Stimulated activated naive CD8-positive, alpha-beta T cell treated with anti-CD3 and anti-CD28 coated beads, Interleukin-15, Interleukin-2, amounts not matched to agents 100 ng/mL and 50 ng/mL, for 24 hours (primary cell): ENCODE measurements around the gene ANKRD11.

ENCODE experiments used
- H3K27ac Mint-ChIP-seq: one replicate; pipeline ENCODE4 v1.8.0; 2021; ENCODE audit warnings: mild to moderate bottlenecking, mixed read lengths
- H3K27me3 Mint-ChIP-seq: one replicate; pipeline ENCODE4 v1.8.0; 2021; ENCODE audit warnings: mixed read lengths
- H3K36me3 Mint-ChIP-seq: one replicate; pipeline ENCODE4 v1.8.0; 2021; ENCODE audit warnings: low read depth, mixed read lengths
- H3K4me1 Mint-ChIP-seq: one replicate; pipeline ENCODE4 v1.8.0; 2021; ENCODE audit warnings: low read depth, mixed read lengths
- H3K4me3 Mint-ChIP-seq: one replicate; pipeline ENCODE4 v1.8.0; 2021; ENCODE audit warnings: mild to moderate bottlenecking, mixed read lengths
- H3K9me3 Mint-ChIP-seq: one replicate; pipeline ENCODE4 v1.8.0; 2021; ENCODE audit warnings: mixed read lengths

Gene ANKRD11

GRCh38 chr16:89490439-89491237 lies at the start of gene ANKRD11:
Gene ANKRD11, minus strand, starts transcription at chr16:89490561. Its CDS starts 173,542 bp downstream, at chr16:89317019.
- Mint-ChIP-seq H3K9me3 (no peaks in the 10 kb centered on the region), H3K36me3 (peaks cover 27% of the 10 kb centered on the region), H3K4me3 (peak within 1 kb of the TSS; percentile 92), H3K4me1 (peaks cover 59% of the 10 kb centered on the region), H3K27me3 (no peaks in the 10 kb centered on the region), H3K27ac (peak within 1 kb of the TSS; percentile 92)

- Mint-ChIP-seq H3K4me3 (no peak overlapping the region), H3K27ac (no peak overlapping the region), H3K36me3 (peaks cover 38% of the 10 kb centered on the region), H3K27me3 (no peaks in the 10 kb centered on the region), H3K9me3 (no peaks in the 10 kb centered on the region), H3K4me1 (peaks cover 23% of the 10 kb centered on the region)
Observed at GRCh38 chr16:89538286-89538685, 47.9 kb upstream of the ANKRD11 start.

- no peak overlapping the region for H3K4me3 Mint-ChIP-seq
- H3K27me3 Mint-ChIP-seq = no peaks in the 10 kb centered on the region
- H3K36me3 Mint-ChIP-seq = peaks cover 39% of the 10 kb centered on the region
- H3K9me3 Mint-ChIP-seq = no peaks in the 10 kb centered on the region
- no peak overlapping the region for H3K27ac Mint-ChIP-seq
- H3K4me1 Mint-ChIP-seq = peaks cover 23% of the 10 kb centered on the region
Observed at GRCh38 chr16:89537549-89537925, 47.2 kb upstream of the ANKRD11 start.

GRCh38 chr16:89536886-89537548 lies 46.7 kb upstream of the ANKRD11 start:
- H3K36me3 Mint-ChIP-seq = peaks cover 39% of the 10 kb centered on the region
- H3K27ac Mint-ChIP-seq = no peak overlapping the region
- no peaks in the 10 kb centered on the region for H3K27me3 Mint-ChIP-seq
- no peaks in the 10 kb centered on the region for H3K9me3 Mint-ChIP-seq
- H3K4me1 Mint-ChIP-seq = peaks cover 23% of the 10 kb centered on the region
- H3K4me3 Mint-ChIP-seq = no peak overlapping the region

GRCh38 chr16:89536371-89536770 lies 46.0 kb upstream of the ANKRD11 start:
- Mint-ChIP-seq H3K27ac (no peak overlapping the region), H3K4me3 (no peak overlapping the region), H3K4me1 (peaks cover 23% of the 10 kb centered on the region), H3K9me3 (no peaks in the 10 kb centered on the region), H3K36me3 (peaks cover 43% of the 10 kb centered on the region), H3K27me3 (no peaks in the 10 kb centered on the region)

- H3K27ac Mint-ChIP-seq = peak overlapping the region; percentile 51
- peaks cover 50% of the 10 kb centered on the region for H3K36me3 Mint-ChIP-seq
- H3K27me3 Mint-ChIP-seq = no peaks in the 10 kb centered on the region
- peaks cover 23% of the 10 kb centered on the region for H3K4me1 Mint-ChIP-seq
- H3K4me3 Mint-ChIP-seq = no peak overlapping the region
- no peaks in the 10 kb centered on the region for H3K9me3 Mint-ChIP-seq
Observed at GRCh38 chr16:89534252-89534756, 43.9 kb upstream of the ANKRD11 start.

- H3K36me3 Mint-ChIP-seq = peaks cover 63% of the 10 kb centered on the region
- H3K9me3 Mint-ChIP-seq = no peaks in the 10 kb centered on the region
- peaks cover 23% of the 10 kb centered on the region for H3K4me1 Mint-ChIP-seq
- no peaks in the 10 kb centered on the region for H3K27me3 Mint-ChIP-seq
- no peak overlapping the region for H3K27ac Mint-ChIP-seq
- no peak overlapping the region for H3K4me3 Mint-ChIP-seq
Observed at GRCh38 chr16:89531821-89532526, 41.6 kb upstream of the ANKRD11 start.

- H3K4me3 Mint-ChIP-seq = no peak overlapping the region
- H3K27ac Mint-ChIP-seq = no peak overlapping the region
- peaks cover 23% of the 10 kb centered on the region for H3K4me1 Mint-ChIP-seq
- peaks cover 70% of the 10 kb centered on the region for H3K36me3 Mint-ChIP-seq
- H3K9me3 Mint-ChIP-seq = no peaks in the 10 kb centered on the region
- H3K27me3 Mint-ChIP-seq = no peaks in the 10 kb centered on the region
Observed at GRCh38 chr16:89530401-89531381, 40.3 kb upstream of the ANKRD11 start.

- Mint-ChIP-seq H3K4me1 (peaks cover 9% of the 10 kb centered on the region), H3K4me3 (no peak overlapping the region), H3K27ac (no peak overlapping the region), H3K27me3 (no peaks in the 10 kb centered on the region), H3K36me3 (peaks cover 69% of the 10 kb centered on the region), H3K9me3 (no peaks in the 10 kb centered on the region)
Observed at GRCh38 chr16:89529097-89529496, 38.7 kb upstream of the ANKRD11 start.

- Mint-ChIP-seq H3K4me3 (no peak overlapping the region), H3K27ac (no peak overlapping the region), H3K36me3 (peaks cover 57% of the 10 kb centered on the region), H3K27me3 (no peaks in the 10 kb centered on the region), H3K4me1 (no peaks in the 10 kb centered on the region), H3K9me3 (no peaks in the 10 kb centered on the region)
Observed at GRCh38 chr16:89525146-89525913, 35.0 kb upstream of the ANKRD11 start.

GRCh38 chr16:89523680-89524344 lies 33.5 kb upstream of the ANKRD11 start:
- Mint-ChIP-seq H3K4me3 (no peak overlapping the region), H3K27me3 (no peaks in the 10 kb centered on the region), H3K4me1 (no peaks in the 10 kb centered on the region), H3K27ac (no peak overlapping the region), H3K9me3 (no peaks in the 10 kb centered on the region), H3K36me3 (peaks cover 54% of the 10 kb centered on the region)

- no peak overlapping the region for H3K27ac Mint-ChIP-seq
- H3K9me3 Mint-ChIP-seq = no peaks in the 10 kb centered on the region
- no peaks in the 10 kb centered on the region for H3K27me3 Mint-ChIP-seq
- peaks cover 62% of the 10 kb centered on the region for H3K36me3 Mint-ChIP-seq
- H3K4me1 Mint-ChIP-seq = no peaks in the 10 kb centered on the region
- H3K4me3 Mint-ChIP-seq = no peak overlapping the region
Observed at GRCh38 chr16:89522287-89522686, 31.9 kb upstream of the ANKRD11 start.

GRCh38 chr16:89519881-89520280 lies 29.5 kb upstream of the ANKRD11 start:
- Mint-ChIP-seq H3K4me1 (no peaks in the 10 kb centered on the region), H3K27ac (no peak overlapping the region), H3K27me3 (no peaks in the 10 kb centered on the region), H3K36me3 (peaks cover 54% of the 10 kb centered on the region), H3K4me3 (no peak overlapping the region), H3K9me3 (no peaks in the 10 kb centered on the region)
